IMR-90 (cell line): ENCODE results near the gene FRMD4B. TPM values are rescaled to one million over a fixed set of nuclear protein-coding genes. Genes with fewer than 3 reads are reported as not detected.

Experiments used
- ATAC-seq: fragments of 200-7000 bp; cut with Tn5 transposase; 2 replicates; pipeline ENCODE4 v1.9.1; 2020; ENCODE audit warnings: low read depth, mild to moderate bottlenecking, moderate library complexity
- BruUV-seq: library from RNA; stranded (reverse); fragments of 400-500 nt; replicated peaks from 2 replicates; lab custom pipeline; 2021; lab: Mats Ljungman, UMichigan
- CTCF ChIA-PET: fragments of 300-600 bp; formaldehyde crosslinking; extraction: SDS; loops from one replicate; lab custom pipeline; 2021; ENCODE audit warnings: antibody characterized with exemption; lab: Yijun Ruan, JAX
- POLR2A ChIA-PET: fragments of 300-600 bp; sonication (Branson Sonifier 250); formaldehyde crosslinking; loops from one replicate; lab custom pipeline; 2022; ENCODE audit warnings: antibody characterized with exemption; ENCODE audit not compliant: unreplicated experiment; lab: Charles Lee
- DNase-seq: peaks from one replicate; pipeline ENCODE4 v3.0.0; 2013
- H2AFZ ChIP-seq: replicated peaks from 2 replicates; pipeline ENCODE3; 2013; ENCODE audit warnings: low read length, mild to moderate bottlenecking; ENCODE audit not compliant: poor library complexity
- H2AK5ac ChIP-seq: 2 replicates; pipeline ENCODE4 v1.6.1; 2013; ENCODE audit warnings: low read depth, low read length, inconsistent platforms
- H2AK9ac ChIP-seq: replicated peaks from 2 replicates; pipeline ENCODE3; 2013; ENCODE audit warnings: mild to moderate bottlenecking, low read depth, low read length, moderate library complexity; ENCODE audit not compliant: poor library complexity
- H2BK120ac ChIP-seq: 2 replicates; pipeline ENCODE4 v1.6.1; 2013; ENCODE audit warnings: low read depth, low read length, inconsistent platforms
- H2BK15ac ChIP-seq: 3 replicates; pipeline ENCODE4 v1.6.1; 2013; ENCODE audit warnings: low read depth, low read length, inconsistent platforms
- H2BK20ac ChIP-seq: 2 replicates; pipeline ENCODE4 v1.6.1; 2013; ENCODE audit warnings: low read depth, mild to moderate bottlenecking, inconsistent platforms, low read length, moderate library complexity
- H2BK5ac ChIP-seq: 2 replicates; pipeline ENCODE4 v1.6.1; 2013; ENCODE audit warnings: mild to moderate bottlenecking, low read depth, low read length, inconsistent platforms; ENCODE audit not compliant: poor library complexity, severe bottlenecking
- H3K14ac ChIP-seq: replicated peaks from 2 replicates; pipeline ENCODE4 v1.6.1; 2013; ENCODE audit warnings: low read depth, low read length, inconsistent platforms
- H3K18ac ChIP-seq: 2 replicates; pipeline ENCODE4 v1.6.1; 2013; ENCODE audit warnings: low read depth, low read length, control low read depth
- H3K23ac ChIP-seq: 2 replicates; pipeline ENCODE4 v1.6.1; 2013; ENCODE audit warnings: low read depth, low read length, inconsistent platforms
- H3K27ac ChIP-seq: 2 replicates; pipeline ENCODE4 v1.5.1; 2013; ENCODE audit warnings: mild to moderate bottlenecking, control low read depth, low read length; ENCODE audit not compliant: insufficient read depth
- H3K27me3 ChIP-seq: 2 replicates; pipeline ENCODE4 v1.6.1; 2013; ENCODE audit warnings: low read length; ENCODE audit not compliant: control insufficient read depth, insufficient read depth
- H3K36me3 ChIP-seq: 2 replicates; pipeline ENCODE4 v1.6.1; 2013; ENCODE audit warnings: low read length, mixed read lengths; ENCODE audit not compliant: control insufficient read depth, insufficient read depth
- H3K4ac ChIP-seq: 2 replicates; pipeline ENCODE4 v1.6.1; 2013; ENCODE audit warnings: low read depth, low read length, inconsistent platforms
- H3K4me1 ChIP-seq: 2 replicates; pipeline ENCODE4 v1.6.1; 2013; ENCODE audit warnings: low read length, mixed read lengths; ENCODE audit not compliant: control insufficient read depth, insufficient read depth
- H3K4me2 ChIP-seq: 2 replicates; pipeline ENCODE4 v1.6.1; 2013; ENCODE audit warnings: low read depth, mild to moderate bottlenecking, control low read depth, low read length, moderate library complexity
- H3K4me3 ChIP-seq: 2 replicates; pipeline ENCODE4 v1.5.1; 2013; ENCODE audit warnings: low read depth, mild to moderate bottlenecking, control low read depth, low read length, moderate library complexity; ENCODE audit not compliant: insufficient read depth
- H3K56ac ChIP-seq: 2 replicates; pipeline ENCODE4 v1.6.1; 2013; ENCODE audit warnings: low read length, inconsistent platforms; ENCODE audit not compliant: insufficient read depth; ENCODE audit errors: extremely low read depth
- H3K79me1 ChIP-seq, 2 experiments: 2 replicates each; pipeline ENCODE4 v1.6.1; 2013; ENCODE audit warnings: low read length in 2 of 2, inconsistent platforms in 1 of 2, low read depth in 1 of 2
- H3K9ac ChIP-seq: 2 replicates; pipeline ENCODE4 v1.6.1; 2013; ENCODE audit warnings: low read depth, low read length, control low read depth
- H3K9me1 ChIP-seq: 2 replicates; pipeline ENCODE4 v1.6.1; 2013; ENCODE audit warnings: low read length, inconsistent platforms; ENCODE audit not compliant: insufficient read depth
- H3K9me3 ChIP-seq: 2 replicates; pipeline ENCODE4 v1.6.1; 2013; ENCODE audit warnings: low read length; ENCODE audit not compliant: control insufficient read depth, insufficient read depth
- H4K20me1 ChIP-seq: 2 replicates; pipeline ENCODE4 v1.6.1; 2013; ENCODE audit warnings: low read length, inconsistent platforms; ENCODE audit not compliant: insufficient read depth
- H4K5ac ChIP-seq: 2 replicates; pipeline ENCODE4 v1.6.1; 2013; ENCODE audit warnings: mild to moderate bottlenecking, low read depth, low read length, control low read depth
- H4K8ac ChIP-seq, 2 experiments: 2 replicates each; pipeline ENCODE4 v1.6.1; 2013; ENCODE audit warnings: low read depth in 2 of 2, low read length in 2 of 2, control low read depth in 1 of 2, inconsistent platforms in 1 of 2
- H4K91ac ChIP-seq: 2 replicates; pipeline ENCODE4 v1.6.1; 2013; ENCODE audit warnings: low read depth, low read length, inconsistent platforms; ENCODE audit not compliant: insufficient read depth
- BHLHE40 ChIP-seq: fragments of 150-350 bp; IDR thresholded peaks from 2 replicates; pipeline ENCODE4 v1.6.1; 2016; ENCODE audit warnings: mild to moderate bottlenecking, low read depth, low read length
- CEBPB ChIP-seq: IDR thresholded peaks from 2 replicates; pipeline ENCODE4 v1.6.1; 2012; ENCODE audit warnings: low read depth, low read length, improper control_type of control experiment
- CHD1 ChIP-seq: IDR thresholded peaks from 2 replicates; pipeline ENCODE4 v1.6.1; 2012; ENCODE audit warnings: low read depth, low read length, improper control_type of control experiment
- ELK1 ChIP-seq: fragments of 150-350 bp; IDR thresholded peaks from 2 replicates; pipeline ENCODE4 v1.6.1; 2016; ENCODE audit warnings: low read depth, mild to moderate bottlenecking, low read length, moderate library complexity, borderline replicate concordance
- MAFK ChIP-seq: IDR thresholded peaks from 2 replicates; pipeline ENCODE4 v1.6.1; 2012; ENCODE audit warnings: low read depth, low read length, improper control_type of control experiment
- MAZ ChIP-seq: IDR thresholded peaks from 2 replicates; pipeline ENCODE4 v1.6.1; 2012; ENCODE audit warnings: low read depth, mild to moderate bottlenecking, low read length, improper control_type of control experiment, moderate library complexity, borderline replicate concordance
- MXI1 ChIP-seq: IDR thresholded peaks from 2 replicates; pipeline ENCODE4 v1.6.1; 2012; ENCODE audit warnings: low read depth, mild to moderate bottlenecking, low read length, moderate library complexity, borderline replicate concordance
- NFE2L2 ChIP-seq: fragments of 150-350 bp; IDR thresholded peaks from 2 replicates; pipeline ENCODE4 v1.6.1; 2016; ENCODE audit warnings: low read depth, mild to moderate bottlenecking, low read length
- POLR2A ChIP-seq: IDR thresholded peaks from 2 replicates; pipeline ENCODE4 v1.6.1; 2012; ENCODE audit warnings: mild to moderate bottlenecking, low read depth, low read length
- RAD21 ChIP-seq: IDR thresholded peaks from 2 replicates; pipeline ENCODE4 v1.6.1; 2012; ENCODE audit warnings: low read length, improper control_type of control experiment
- RCOR1 ChIP-seq: IDR thresholded peaks from 2 replicates; pipeline ENCODE4 v1.6.1; 2012; ENCODE audit warnings: mild to moderate bottlenecking, low read length, improper control_type of control experiment; ENCODE audit not compliant: insufficient replicate concordance
- RFX5 ChIP-seq: IDR thresholded peaks from 2 replicates; pipeline ENCODE4 v1.8.0; 2012; ENCODE audit warnings: low read depth, mild to moderate bottlenecking, low read length, moderate library complexity
- SMC3 ChIP-seq: fragments of 150-350 bp; IDR thresholded peaks from 2 replicates; pipeline ENCODE4 v1.6.1; 2016; ENCODE audit warnings: low read depth, mild to moderate bottlenecking, antibody characterized with exemption, low read length, moderate library complexity
- WGBS, 2 experiments: methylation state at CpG; one replicate each; pipeline versions ENCODE4 v1.1.5 to v1.1.7; 2013; ENCODE audit warnings: missing lambda C conversion rate in 2 of 2; ENCODE audit not compliant: insufficient read length in 1 of 2; ENCODE audit errors: extremely low coverage in 2 of 2; 5-methylcytosine and 5-hydroxymethylcytosine counted together
- dilution Hi-C: fragments of 300-500 bp; cut with HindIII; formaldehyde crosslinking; loops from one replicate; pipeline ENCODE4 v1.14.3; 2018; ENCODE audit warnings: low sequenced_read_pairs; ENCODE audit not compliant: unreplicated experiment
- in situ Hi-C: fragments of 300-500 bp; cut with MboI; formaldehyde crosslinking; loops from 3 replicates; pipeline ENCODE4 v1.14.3; 2019; ENCODE audit warnings: low sequenced_read_pairs, inconsistent platforms, mixed read lengths
- intact Hi-C: fragments of 100-400 bp; cut with micrococcal nuclease; formaldehyde crosslinking; loops from 2 replicates; pipeline ENCODE4 v1.10.0; 2022
- polyA plus RNA-seq, 3 experiments: library from polyadenylated mRNA; depleted of rRNA; stranded (reverse); fragments of >200 nt; gene quantifications; 2 replicates each; pipeline ENCODE4 v1.2.3, GENCODE V29; 2012; ENCODE audit warnings: low replicate concordance in 1 of 3
- total RNA-seq: library from RNA; depleted of rRNA; stranded (reverse); fragments of >200 nt; gene quantifications from 2 replicates; pipeline ENCODE4 v1.2.3, GENCODE V29; 2012
- TF ChIP-seq, protein P1 (sequence below): conservative IDR thresholded peaks from 2 replicates; pipeline ENCODE4 v1.5.1; 2012; ENCODE audit warnings: mild to moderate bottlenecking, low read depth, low read length, improper control_type of control experiment

Gene FRMD4B
- total and polyA plus RNA-seq, 2 of the 4 experiments (the other 2 are of a cell fraction), result 0.14 to 0.36 TPM

GRCh38 chr3:69357196-69357595, 28.7 kb downstream of the FRMD4B start:
- in situ Hi-C loops, result no loop called here
- no peak overlapping the region for H3K27ac ChIP-seq
- H3K4me2 ChIP-seq, result no peak overlapping the region

More at GRCh38 chr3:69357196-69357595, 28.7 kb downstream of the FRMD4B start:
- DNase-seq, result no peak
- no peak overlapping the region for H2AK9ac ChIP-seq
- ChIA-PET POLR2A (no interaction called here), CTCF (no interaction called here)
- no peaks in the 10 kb centered on the region for H3K9me1 ChIP-seq
- no peak for ATAC-seq
- intact Hi-C loops (no loop called here), dilution Hi-C loops (no loop called here)
- no peak overlapping the region for H2BK15ac ChIP-seq
- no peak overlapping the region for H2AFZ ChIP-seq
- H3K79me1 ChIP-seq, result no peaks in the 10 kb centered on the region
- WGBS, 2 experiments, result no CpG with 5 or more reads among the region's 2 CpGs
- no peaks in the 10 kb centered on the region for H3K36me3 ChIP-seq
- no peak overlapping the region for H3K9ac ChIP-seq
- H3K23ac ChIP-seq, result no peak overlapping the region
- no TSS peak for BruUV-seq
- no peak overlapping the region for H3K18ac ChIP-seq
- H3K4me3 ChIP-seq, result no peak overlapping the region
- H4K20me1 ChIP-seq, result no peaks in the 10 kb centered on the region
- H2BK5ac ChIP-seq, result no peak overlapping the region
- no peak overlapping the region for H4K5ac ChIP-seq
- TF ChIP-seq CEBPB, result no peak
- TF ChIP-seq MXI1, result no peak
- TF ChIP-seq ELK1, result no peak
- TF ChIP-seq, protein P1, sequence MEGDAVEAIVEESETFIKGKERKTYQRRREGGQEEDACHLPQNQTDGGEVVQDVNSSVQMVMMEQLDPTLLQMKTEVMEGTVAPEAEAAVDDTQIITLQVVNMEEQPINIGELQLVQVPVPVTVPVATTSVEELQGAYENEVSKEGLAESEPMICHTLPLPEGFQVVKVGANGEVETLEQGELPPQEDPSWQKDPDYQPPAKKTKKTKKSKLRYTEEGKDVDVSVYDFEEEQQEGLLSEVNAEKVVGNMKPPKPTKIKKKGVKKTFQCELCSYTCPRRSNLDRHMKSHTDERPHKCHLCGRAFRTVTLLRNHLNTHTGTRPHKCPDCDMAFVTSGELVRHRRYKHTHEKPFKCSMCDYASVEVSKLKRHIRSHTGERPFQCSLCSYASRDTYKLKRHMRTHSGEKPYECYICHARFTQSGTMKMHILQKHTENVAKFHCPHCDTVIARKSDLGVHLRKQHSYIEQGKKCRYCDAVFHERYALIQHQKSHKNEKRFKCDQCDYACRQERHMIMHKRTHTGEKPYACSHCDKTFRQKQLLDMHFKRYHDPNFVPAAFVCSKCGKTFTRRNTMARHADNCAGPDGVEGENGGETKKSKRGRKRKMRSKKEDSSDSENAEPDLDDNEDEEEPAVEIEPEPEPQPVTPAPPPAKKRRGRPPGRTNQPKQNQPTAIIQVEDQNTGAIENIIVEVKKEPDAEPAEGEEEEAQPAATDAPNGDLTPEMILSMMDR, result no peak
- no peak for TF ChIP-seq MAFK
- no peak for TF ChIP-seq MAZ
- TF ChIP-seq BHLHE40, result no peak
- TF ChIP-seq RCOR1, result no peak
- TF ChIP-seq NFE2L2, result no peak
- no peak for TF ChIP-seq SMC3
- TF ChIP-seq RAD21, result no peak
- TF ChIP-seq CHD1, result no peak
- no peak for TF ChIP-seq RFX5
- TF ChIP-seq POLR2A, result no peak
- H2AK5ac ChIP-seq, result no peak overlapping the region
- no peak overlapping the region for H2BK20ac ChIP-seq
- no peaks in the 10 kb centered on the region for H3K4me1 ChIP-seq
- H3K27me3 ChIP-seq, result no peaks in the 10 kb centered on the region
- H3K56ac ChIP-seq, result no peak overlapping the region
- H4K8ac ChIP-seq, result no peak overlapping the region
- H3K9me3 ChIP-seq, result no peaks in the 10 kb centered on the region
- no peak overlapping the region for H4K91ac ChIP-seq
- H3K4ac ChIP-seq, result no peak overlapping the region
- H3K14ac ChIP-seq, result no peak overlapping the region
- no peak overlapping the region for H2BK120ac ChIP-seq
